Measurements from ENCODE around the gene CHRM2.

The CHRM2 gene

GRCh38 chr7:137000621-137001020, 132.2 kb downstream of the CHRM2 start:
- H3K36me3 ChIP-seq (ENCODE audit: insufficient read depth, low read length): no peaks in the 10 kb centered on the region
- H3K4me1 ChIP-seq (ENCODE audit: insufficient read depth, low read length): no peaks in the 10 kb centered on the region
- ATAC-seq (ENCODE audit: insufficient read depth, low read depth) (no peak), DNase-seq (no peak)
- H3K79me2 ChIP-seq (ENCODE audit: insufficient read depth, low read length): no peaks in the 10 kb centered on the region
- no peak overlapping the region for H2AFZ ChIP-seq (ENCODE audit: low read depth, low read length)
- H3K27me3 ChIP-seq (ENCODE audit: insufficient read depth, low read length, poor library complexity): no peaks in the 10 kb centered on the region
- no peak for TF ChIP-seq CTCF (IDR thresholded peaks at IDR 0.05; ENCODE audit: borderline replicate concordance, extremely low read depth, low read length, poor library complexity, severe bottlenecking)
- no peak for TF ChIP-seq EZH2 (IDR thresholded peaks at IDR 0.05; ENCODE audit: borderline replicate concordance, low read depth, low read length, severe bottlenecking)
- H3K4me2 ChIP-seq (ENCODE audit: insufficient read depth, low read length): no peak overlapping the region
- no peaks in the 10 kb centered on the region for H3K9me3 ChIP-seq (ENCODE audit: insufficient read depth, low read length, severe bottlenecking)
- no peak overlapping the region for H3K9ac ChIP-seq (ENCODE audit: low read depth, low read length)
- no peaks in the 10 kb centered on the region for H4K20me1 ChIP-seq (ENCODE audit: insufficient read depth, low read length)
- no peak overlapping the region for H3K27ac ChIP-seq (ENCODE audit: low read length)
- no peak overlapping the region for H3K4me3 ChIP-seq (ENCODE audit: low read depth in 1 of 2, low read length in 2 of 2)

GRCh38 chr7:137001041-137001440, 132.6 kb downstream of the CHRM2 start:
- Histone ChIP-seq H3K9ac (ENCODE audit: low read depth, low read length) (no peak overlapping the region), H4K20me1 (ENCODE audit: insufficient read depth, low read length) (no peaks in the 10 kb centered on the region), H3K4me1 (ENCODE audit: insufficient read depth, low read length) (no peaks in the 10 kb centered on the region), H3K27ac (ENCODE audit: low read length) (no peak overlapping the region), H2AFZ (ENCODE audit: low read depth, low read length) (no peak overlapping the region), H3K36me3 (ENCODE audit: insufficient read depth, low read length) (no peaks in the 10 kb centered on the region), H3K4me2 (ENCODE audit: insufficient read depth, low read length) (no peak overlapping the region), H3K27me3 (ENCODE audit: insufficient read depth, low read length, poor library complexity) (no peaks in the 10 kb centered on the region), H3K9me3 (ENCODE audit: insufficient read depth, low read length, severe bottlenecking) (no peaks in the 10 kb centered on the region), H3K79me2 (ENCODE audit: insufficient read depth, low read length) (no peaks in the 10 kb centered on the region), H3K4me3 (ENCODE audit: low read depth in 1 of 2, low read length in 2 of 2) (no peak overlapping the region)
- ATAC-seq (ENCODE audit: insufficient read depth, low read depth) (no peak), DNase-seq (no peak)
- TF ChIP-seq CTCF (IDR thresholded peaks at IDR 0.05; ENCODE audit: borderline replicate concordance, extremely low read depth, low read length, poor library complexity, severe bottlenecking): no peak
- TF ChIP-seq EZH2 (IDR thresholded peaks at IDR 0.05; ENCODE audit: borderline replicate concordance, low read depth, low read length, severe bottlenecking): no peak

GRCh38 chr7:137001478-137001877, 133.0 kb downstream of the CHRM2 start:
- Histone ChIP-seq H2AFZ (ENCODE audit: low read depth, low read length) (no peak overlapping the region), H3K4me1 (ENCODE audit: insufficient read depth, low read length) (no peaks in the 10 kb centered on the region), H4K20me1 (ENCODE audit: insufficient read depth, low read length) (no peaks in the 10 kb centered on the region), H3K27me3 (ENCODE audit: insufficient read depth, low read length, poor library complexity) (no peaks in the 10 kb centered on the region), H3K27ac (ENCODE audit: low read length) (no peak overlapping the region), H3K79me2 (ENCODE audit: insufficient read depth, low read length) (no peaks in the 10 kb centered on the region), H3K9ac (ENCODE audit: low read depth, low read length) (no peak overlapping the region), H3K4me3 (ENCODE audit: low read depth in 1 of 2, low read length in 2 of 2) (no peak overlapping the region), H3K4me2 (ENCODE audit: insufficient read depth, low read length) (no peak overlapping the region), H3K9me3 (ENCODE audit: insufficient read depth, low read length, severe bottlenecking) (no peaks in the 10 kb centered on the region), H3K36me3 (ENCODE audit: insufficient read depth, low read length) (no peaks in the 10 kb centered on the region)
- no peak for DNase-seq
- no peak for ATAC-seq (ENCODE audit: insufficient read depth, low read depth)
- TF ChIP-seq EZH2 (IDR thresholded peaks at IDR 0.05; ENCODE audit: borderline replicate concordance, low read depth, low read length, severe bottlenecking) (no peak), CTCF (IDR thresholded peaks at IDR 0.05; ENCODE audit: borderline replicate concordance, extremely low read depth, low read length, poor library complexity, severe bottlenecking) (no peak)

DNA sequence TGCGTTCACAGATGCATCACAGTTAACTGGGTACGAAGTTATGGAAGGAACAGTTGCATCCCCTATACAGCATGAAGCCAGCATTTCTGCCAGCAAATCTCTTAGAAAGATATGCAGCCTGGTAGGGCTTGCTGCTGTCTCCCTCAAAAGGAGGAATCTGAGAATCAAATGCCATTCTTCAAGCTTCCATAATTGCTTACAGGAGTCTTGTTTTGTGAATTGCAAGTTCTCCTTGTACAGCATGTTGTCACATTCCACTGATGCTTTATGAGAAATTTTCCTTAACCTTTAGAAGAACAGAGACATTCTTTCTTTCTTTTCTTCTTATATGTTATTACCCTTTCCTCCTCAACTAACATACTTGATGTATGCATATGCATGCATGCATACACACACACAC, 134.6 kb downstream of the CHRM2 start:
- H3K79me2 ChIP-seq (ENCODE audit: insufficient read depth, low read length): no peaks in the 10 kb centered on the region
- DNase-seq (no peak), ATAC-seq (ENCODE audit: insufficient read depth, low read depth) (no peak)
- no peaks in the 10 kb centered on the region for H3K36me3 ChIP-seq (ENCODE audit: insufficient read depth, low read length)
- H3K4me3 ChIP-seq (ENCODE audit: low read depth in 1 of 2, low read length in 2 of 2): no peak overlapping the region
- no peaks in the 10 kb centered on the region for H4K20me1 ChIP-seq (ENCODE audit: insufficient read depth, low read length)
- H3K9ac ChIP-seq (ENCODE audit: low read depth, low read length): no peak overlapping the region
- H2AFZ ChIP-seq (ENCODE audit: low read depth, low read length): no peak overlapping the region
- H3K27me3 ChIP-seq (ENCODE audit: insufficient read depth, low read length, poor library complexity): no peaks in the 10 kb centered on the region
- H3K4me1 ChIP-seq (ENCODE audit: insufficient read depth, low read length): no peaks in the 10 kb centered on the region
- no peaks in the 10 kb centered on the region for H3K9me3 ChIP-seq (ENCODE audit: insufficient read depth, low read length, severe bottlenecking)
- no peak for TF ChIP-seq CTCF (IDR thresholded peaks at IDR 0.05; ENCODE audit: borderline replicate concordance, extremely low read depth, low read length, poor library complexity, severe bottlenecking)
- H3K27ac ChIP-seq (ENCODE audit: low read length): no peak overlapping the region
- H3K4me2 ChIP-seq (ENCODE audit: insufficient read depth, low read length): no peak overlapping the region

Data from DND-41 (cell line).